Iris pigment epithelial cell (primary cell): Measurements from ENCODE around the gene TFDP3.

Source experiments
- DNase-seq: peaks from one replicate; pipeline ENCODE4 v3.0.0-alpha.2; 2011; ENCODE audit warnings: low read depth

TFDP3 gene

DNA sequence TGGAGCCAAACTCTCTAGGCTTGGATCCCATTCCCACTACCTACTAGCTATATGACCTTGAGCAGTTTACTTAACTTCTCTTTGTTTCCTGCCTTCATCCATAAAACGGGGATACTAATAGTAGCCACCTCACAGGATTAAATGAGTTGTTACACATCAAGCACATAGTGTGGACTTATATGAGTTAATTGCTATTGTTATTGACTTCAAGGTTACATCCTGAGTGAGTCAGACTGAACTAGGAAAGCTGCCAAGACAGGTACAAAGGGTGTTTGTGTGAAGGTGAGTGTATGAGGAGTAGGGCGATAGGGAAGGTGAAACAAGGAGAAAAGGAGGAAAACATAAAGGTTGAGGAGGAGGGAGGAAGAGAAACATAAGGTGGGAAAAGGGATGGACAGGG is 32.2 kb downstream of the TFDP3 start:
- no peak for DNase-seq

DNA sequence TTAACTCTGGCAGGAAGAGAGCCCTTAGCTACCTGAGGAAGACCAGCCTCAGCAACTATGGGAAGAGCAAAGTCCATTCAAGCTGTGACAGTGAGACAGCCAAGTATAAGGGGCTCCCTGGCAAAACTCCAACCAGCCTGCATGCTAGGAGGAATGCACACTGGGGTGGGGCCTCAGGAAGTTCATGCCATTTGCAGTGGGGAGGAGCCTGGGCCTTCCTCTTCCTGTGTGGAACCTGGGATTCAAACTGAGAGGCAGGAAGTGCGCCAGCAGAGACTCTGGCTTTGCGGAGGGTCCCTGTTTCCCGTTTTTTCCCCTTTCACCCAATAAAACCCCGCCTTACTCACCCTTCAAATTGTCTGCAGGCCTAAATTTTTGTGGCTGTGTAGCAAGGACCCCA is 33.0 kb downstream of the TFDP3 start:
- no peak for DNase-seq

DNA sequence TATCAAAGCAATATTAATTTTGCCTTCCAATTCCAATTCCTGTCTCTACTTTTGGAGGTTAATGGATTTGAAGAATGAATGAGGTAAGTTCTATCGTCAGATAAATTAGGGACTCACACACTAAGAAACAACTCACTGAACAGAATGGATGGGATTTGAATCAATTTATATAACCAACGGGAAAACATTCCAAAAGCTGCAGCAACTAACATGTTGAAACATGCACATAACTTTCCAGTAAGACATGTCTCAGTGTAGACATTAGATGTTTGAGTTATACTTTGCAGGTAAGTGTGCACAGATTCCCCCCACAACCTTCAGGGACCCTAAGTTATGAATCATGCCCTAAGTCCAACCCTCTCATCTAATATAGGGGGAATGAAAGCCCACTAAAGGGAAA is 34.3 kb downstream of the TFDP3 start:
- no peak for DNase-seq

DNA sequence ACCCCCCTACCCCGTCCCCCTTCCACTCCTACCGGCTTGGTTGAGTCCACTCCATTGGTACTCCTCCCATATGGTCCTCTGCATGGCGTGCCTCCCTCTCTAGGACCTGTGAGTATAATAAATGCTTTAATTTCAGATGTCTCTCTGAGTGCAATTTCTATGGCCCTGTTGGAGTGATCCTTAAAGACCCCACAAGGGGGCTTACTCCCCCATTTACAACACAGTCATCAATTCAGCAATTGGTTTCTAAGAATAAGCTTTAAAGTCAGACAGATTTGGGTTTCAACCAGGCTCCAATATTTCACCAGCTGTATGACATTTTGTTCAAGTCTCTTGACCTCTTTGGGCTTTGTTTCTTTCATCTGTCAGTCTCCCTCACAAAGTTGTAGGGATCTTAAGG is 38.7 kb downstream of the TFDP3 start:
- no peak for DNase-seq

DNA sequence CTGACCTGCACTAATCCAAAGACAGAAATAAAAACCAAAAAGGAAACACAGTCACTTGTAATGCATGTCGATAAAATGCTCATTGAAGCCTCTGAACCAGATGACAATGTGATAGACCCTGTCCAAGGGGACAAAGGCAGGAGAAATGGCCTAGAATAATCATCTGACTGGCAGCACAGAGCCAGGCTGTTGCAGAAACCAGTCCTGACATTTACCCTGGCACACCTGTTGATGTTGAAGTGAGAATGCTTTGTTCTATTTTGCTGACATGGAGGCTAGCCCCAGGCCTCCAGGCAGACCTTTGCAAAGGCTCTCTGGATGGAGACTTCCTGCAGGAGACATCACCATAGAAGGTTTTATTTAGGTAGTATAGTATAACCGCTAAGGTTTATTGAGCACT is 41.0 kb downstream of the TFDP3 start:
- no peak for DNase-seq

DNA sequence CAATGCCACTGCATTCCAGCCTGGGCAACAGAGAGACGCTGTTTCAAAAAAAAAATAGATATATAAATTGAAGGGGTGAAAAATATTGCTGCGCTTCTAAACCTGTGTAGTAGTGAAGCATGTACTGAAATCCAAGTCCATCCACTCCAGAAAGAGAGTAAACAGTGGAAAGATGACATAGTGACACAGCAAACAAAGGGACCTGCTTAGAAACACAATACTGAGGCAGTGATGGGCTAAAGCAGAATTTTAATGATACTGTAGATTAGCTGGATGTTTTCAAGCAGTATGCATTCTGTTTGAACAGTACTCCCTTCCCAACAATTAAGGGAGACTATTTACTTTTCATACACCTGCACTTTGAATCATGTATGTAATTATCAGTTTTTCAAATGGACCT is 42.5 kb downstream of the TFDP3 start:
- no peak for DNase-seq

DNA sequence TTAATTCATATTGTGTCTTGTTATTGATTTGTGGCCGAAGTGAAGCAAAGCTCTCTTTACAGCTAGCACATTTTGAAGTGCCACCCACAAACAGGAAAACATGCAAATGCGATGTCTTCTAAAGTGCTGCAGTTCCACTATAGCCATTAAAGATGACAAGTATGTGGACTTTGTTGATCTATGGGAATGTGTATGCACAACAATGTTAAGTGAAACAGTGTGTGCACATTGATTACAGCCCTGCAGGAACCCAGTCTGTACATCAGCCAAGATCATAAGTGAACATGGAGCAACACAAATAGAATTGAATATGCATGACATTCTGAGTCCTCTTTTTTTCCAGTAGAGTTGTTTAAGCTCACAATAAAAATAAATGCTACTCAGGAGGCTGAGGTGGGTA is 43.0 kb downstream of the TFDP3 start:
- no peak for DNase-seq

DNA sequence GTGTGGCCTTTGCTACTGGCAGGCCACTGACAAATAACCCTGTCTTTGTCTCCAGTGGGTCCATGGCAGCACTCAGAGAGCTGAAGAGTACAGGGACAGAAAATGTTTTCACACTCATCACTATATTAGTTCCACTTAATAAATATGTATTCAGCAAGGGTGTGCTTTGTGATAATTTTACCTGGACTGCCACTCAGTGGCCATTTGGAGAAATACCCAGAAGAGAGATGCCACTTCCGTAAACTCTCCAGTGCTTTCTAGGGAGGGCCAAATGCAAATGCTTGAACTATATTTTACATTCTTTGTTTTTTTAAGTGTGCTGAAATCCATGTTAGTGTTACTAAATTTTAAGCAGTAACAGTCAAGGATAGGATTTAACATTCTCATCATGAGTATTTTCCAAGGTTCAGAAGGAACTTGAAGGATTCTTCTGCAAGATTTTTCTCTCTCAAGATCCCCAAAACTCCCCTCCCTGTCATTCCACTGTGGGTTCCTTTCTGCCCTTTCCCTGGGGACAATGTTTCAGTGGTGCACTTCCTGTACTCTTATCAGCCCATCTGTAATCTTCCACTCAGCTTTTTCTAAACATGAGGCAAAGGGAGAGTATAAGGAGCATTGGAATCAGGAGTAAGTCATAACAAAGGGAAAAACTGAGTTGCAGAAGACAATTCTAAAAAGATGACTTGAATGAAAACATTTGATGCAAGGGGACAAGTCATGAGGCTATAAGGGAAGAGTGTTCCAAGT is 46.0 kb downstream of the TFDP3 start:
- DNase-seq = peak; percentile 34
